Osteocyte (in vitro differentiated cells): ENCODE data around the gene PDE10A. TPM values are rescaled to one million over a fixed set of nuclear protein-coding genes. Genes with fewer than 3 reads are reported as not detected.

Experiments
- DNase-seq: peaks from one replicate; pipeline ENCODE4 v3.0.0; 2021; ENCODE audit warnings: mixed read lengths; ENCODE audit not compliant: unreplicated experiment; ENCODE audit errors: extremely low spot score
- H3K27ac Mint-ChIP-seq: one replicate; pipeline ENCODE4 v1.8.0; 2021; ENCODE audit warnings: mild to moderate bottlenecking, mixed read lengths; ENCODE audit not compliant: unreplicated experiment
- H3K27me3 Mint-ChIP-seq: one replicate; pipeline ENCODE4 v1.8.0; 2021; ENCODE audit warnings: mixed read lengths; ENCODE audit not compliant: unreplicated experiment
- H3K36me3 Mint-ChIP-seq: one replicate; pipeline ENCODE4 v1.8.0; 2021; ENCODE audit warnings: mixed read lengths; ENCODE audit not compliant: unreplicated experiment
- H3K4me1 Mint-ChIP-seq: one replicate; pipeline ENCODE4 v1.8.0; 2021; ENCODE audit warnings: mixed read lengths; ENCODE audit not compliant: unreplicated experiment
- H3K4me3 Mint-ChIP-seq: one replicate; pipeline ENCODE4 v1.8.0; 2021; ENCODE audit warnings: mild to moderate bottlenecking, moderate library complexity, mixed read lengths; ENCODE audit not compliant: unreplicated experiment
- H3K9me3 Mint-ChIP-seq: one replicate; pipeline ENCODE4 v1.8.0; 2021; ENCODE audit warnings: mixed read lengths; ENCODE audit not compliant: unreplicated experiment
- CTCF ChIP-seq: fragments of 200-600 bp; sonication (generic); IDR thresholded peaks from 2 replicates; pipeline ENCODE4 v1.5.0; 2021; ENCODE audit warnings: antibody characterized with exemption, mild to moderate bottlenecking, moderate library complexity
- total RNA-seq: library from RNA; stranded (reverse); gene quantifications from 2 replicates; pipeline ENCODE4 v1.2.1, GENCODE V29; 2021

Gene PDE10A
- total RNA-seq, 1 donor from 2014 or later: 9.8 TPM

GRCh38 chr6:165630544-165630953 lies 32.5 kb downstream of the PDE10A start:
- no peak for DNase-seq
- Mint-ChIP-seq H3K36me3 (no peaks in the 10 kb centered on the region), H3K9me3 (no peaks in the 10 kb centered on the region), H3K4me3 (no peak overlapping the region), H3K27ac (peak overlapping the region; percentile 32), H3K4me1 (peaks cover 23% of the 10 kb centered on the region), H3K27me3 (no peaks in the 10 kb centered on the region)
- TF ChIP-seq CTCF: no peak

GRCh38 chr6:165628955-165629354 lies 34.1 kb downstream of the PDE10A start:
- H3K4me3 Mint-ChIP-seq: no peak overlapping the region
- peaks cover 4% of the 10 kb centered on the region for H3K9me3 Mint-ChIP-seq
- no peaks in the 10 kb centered on the region for H3K27me3 Mint-ChIP-seq
- DNase-seq: no peak
- peaks cover 17% of the 10 kb centered on the region for H3K4me1 Mint-ChIP-seq
- no peak for TF ChIP-seq CTCF
- H3K36me3 Mint-ChIP-seq: no peaks in the 10 kb centered on the region
- H3K27ac Mint-ChIP-seq: no peak overlapping the region

- H3K27me3 Mint-ChIP-seq: no peaks in the 10 kb centered on the region
- no peaks in the 10 kb centered on the region for H3K36me3 Mint-ChIP-seq
- no peak overlapping the region for H3K27ac Mint-ChIP-seq
- peaks cover 4% of the 10 kb centered on the region for H3K9me3 Mint-ChIP-seq
- peaks cover 17% of the 10 kb centered on the region for H3K4me1 Mint-ChIP-seq
- TF ChIP-seq CTCF: no peak
- no peak overlapping the region for H3K4me3 Mint-ChIP-seq
- DNase-seq: no peak
These were observed 35.7 kb downstream of the PDE10A start for GRCh38 chr6:165627366-165627765.

GRCh38 chr6:165626711-165627110 lies 36.3 kb downstream of the PDE10A start:
- no peak overlapping the region for H3K4me3 Mint-ChIP-seq
- no peak for TF ChIP-seq CTCF

GRCh38 chr6:165624871-165625639 lies 38.0 kb downstream of the PDE10A start:
- TF ChIP-seq CTCF: no peak
- Mint-ChIP-seq H3K36me3 (no peaks in the 10 kb centered on the region), H3K27me3 (no peaks in the 10 kb centered on the region), H3K27ac (no peak overlapping the region), H3K9me3 (peaks cover 4% of the 10 kb centered on the region), H3K4me3 (no peak overlapping the region), H3K4me1 (peaks cover 8% of the 10 kb centered on the region)
- no peak for DNase-seq

More at GRCh38 chr6:165626711-165627110, 36.3 kb downstream of the PDE10A start:
- DNase-seq: no peak
- Mint-ChIP-seq H3K9me3 (peaks cover 4% of the 10 kb centered on the region), H3K27ac (no peak overlapping the region), H3K36me3 (no peaks in the 10 kb centered on the region), H3K27me3 (no peaks in the 10 kb centered on the region), H3K4me1 (peaks cover 17% of the 10 kb centered on the region)
